Motor neuron (in vitro differentiated cells): ENCODE measurements around the gene PAIP1. TPM values are rescaled to one million over a fixed set of nuclear protein-coding genes. Genes with fewer than 3 reads are reported as not detected.
"Not testable (repeated sequence)": the region's sequence is repeated elsewhere in the genome, so short reads cannot be mapped to it uniquely, and the experiment has no call there.

ENCODE experiments used
- ATAC-seq, 8 experiments: fragments of 200-7000 bp; cut with Tn5 transposase; replicated peaks in 6 of 8; 2 replicates each; pipeline ENCODE4 v1.8.0; 2021; ENCODE audit warnings: mild to moderate bottlenecking in 8 of 8, moderate library complexity in 8 of 8
- H3K27ac ChIP-seq, 2 donors: fragments of 250-450 bp; sonication (Bioruptor Pico); 2 replicates each; pipeline ENCODE4 v1.9.0; 2021; ENCODE audit warnings: antibody characterized with exemption in 2 of 2, mild to moderate bottlenecking in 2 of 2, moderate library complexity in 1 of 2
- H3K4me1 ChIP-seq, 2 donors: fragments of 250-450 bp; sonication (Bioruptor Pico); replicated peaks in 1 of 2; 2 replicates each; pipeline ENCODE4 v1.6.1; 2021; ENCODE audit warnings: antibody characterized with exemption in 2 of 2, mild to moderate bottlenecking in 2 of 2, moderate library complexity in 1 of 2
- H3K4me3 ChIP-seq, 5 donors: fragments of 250-450 bp; sonication (Bioruptor Pico); 2 replicates each; pipeline ENCODE4 v1.9.0; 2021; ENCODE audit warnings: antibody characterized with exemption in 5 of 5, mild to moderate bottlenecking in 5 of 5, moderate library complexity in 4 of 5
- WGBS, 10 experiments: fragments of 450-650 bp; shearing (Covaris generic); methylation state at CpG; one replicate each; pipeline ENCODE4 v1.0.0; 2022; 5-methylcytosine and 5-hydroxymethylcytosine counted together
- in situ Hi-C, 9 experiments: fragments of 400-800 bp; cut with MboI; loops; one replicate each; pipeline ENCODE4 v1.15.0; 2021; ENCODE audit warnings: low sequenced_read_pairs in 9 of 9, low pct_unique_long_range_greater_than_20kb in 2 of 9; ENCODE audit not compliant: unreplicated experiment in 9 of 9
- total RNA-seq, 8 experiments: library from RNA; unstranded; fragments of 300-600 nt; gene quantifications; 2 replicates each; pipeline versions ENCODE4 v1.2.3 to v1.2.4, GENCODE V29; 2022

PAIP1 gene
- total RNA-seq, 8 experiments from 2014 or later, result 74.4 to 126 (median 88.0) TPM

GRCh38 chr5:43584166-43584699, 27.4 kb upstream of the PAIP1 start:
- H3K4me3 ChIP-seq, result no peak overlapping the region
- WGBS, 10 experiments, result 38 to 100% (median 80%) methylated on average over 1 of the region's 1 CpG; no CpG with 5 or more reads in 5 of the 10 experiments
- peak in 3 of 8 experiments; percentile 75 to 87 (median 76) for ATAC-seq
- H3K4me1 ChIP-seq, result peaks cover 0 to 6% of the 10 kb centered on the region in 2 donors
- no peak overlapping the region for H3K27ac ChIP-seq
- in situ Hi-C loops, result no loop called here

GRCh38 chr5:43583724-43584123, 26.8 kb upstream of the PAIP1 start:
- Histone ChIP-seq H3K4me3 (no peak overlapping the region), H3K4me1 (peaks cover 0 to 6% of the 10 kb centered on the region in 2 donors), H3K27ac (no peak overlapping the region)
- in situ Hi-C loops, result no loop called here
- peak in 3 of 8 experiments; percentile 24 to 60 (median 51) for ATAC-seq

GRCh38 chr5:43582082-43583005, 25.5 kb upstream of the PAIP1 start:
- no peak overlapping the region for H3K27ac ChIP-seq
- WGBS, 10 experiments, result 89 to 100% (median 95%) methylated on average over 1 to 4 of the region's 4 CpGs
- no peak for ATAC-seq
- in situ Hi-C loops, result no loop called here
- H3K4me1 ChIP-seq, result peaks cover 0 to 6% of the 10 kb centered on the region in 2 donors
- H3K4me3 ChIP-seq, result no peak overlapping the region

- H3K27ac ChIP-seq, result no peak overlapping the region
- WGBS, 10 experiments, result 80 to 100% (median 100%) methylated on average over 1 of the region's 1 CpG; no CpG with 5 or more reads in 5 of the 10 experiments
- ATAC-seq, result no peak
- H3K4me1 ChIP-seq, result peaks cover 0 to 6% of the 10 kb centered on the region in 2 donors
- H3K4me3 ChIP-seq, result no peak overlapping the region
- in situ Hi-C loops, result no loop called here
These were observed 24.5 kb upstream of the PAIP1 start for GRCh38 chr5:43581398-43581797.

GRCh38 chr5:43580402-43581210, 23.7 kb upstream of the PAIP1 start:
- H3K4me3 ChIP-seq, ATAC-seq, in situ Hi-C loops, H3K27ac ChIP-seq, H3K4me1 ChIP-seq: not testable (repeated sequence)
- WGBS, 10 experiments, result 40 to 100% (median 86%) methylated on average over 1 to 3 of the region's 10 CpGs; no CpG with 5 or more reads in 2 of the 10 experiments

GRCh38 chr5:43573058-43573457, 16.2 kb upstream of the PAIP1 start:
- Histone ChIP-seq H3K4me1 (no peaks in the 10 kb centered on the region), H3K27ac (no peak overlapping the region), H3K4me3 (no peak overlapping the region)
- 0 to 100% (median 93%) methylated on average over 1 of the region's 1 CpG for WGBS, 10 experiments
- in situ Hi-C loops, result no loop called here
- no peak for ATAC-seq

GRCh38 chr5:43572357-43572756, 15.5 kb upstream of the PAIP1 start:
- in situ Hi-C loops, result no loop called here
- WGBS, 10 experiments, result 23 to 100% (median 78%) methylated on average over 1 to 2 of the region's 2 CpGs; no CpG with 5 or more reads in 2 of the 10 experiments
- H3K4me3 ChIP-seq, result no peak overlapping the region
- H3K4me1 ChIP-seq, result no peaks in the 10 kb centered on the region
- no peak for ATAC-seq
- H3K27ac ChIP-seq, result no peak overlapping the region

- Histone ChIP-seq H3K4me1 (no peaks in the 10 kb centered on the region), H3K4me3 (no peak overlapping the region), H3K27ac (no peak overlapping the region)
- in situ Hi-C loops, result no loop called here
- WGBS, 10 experiments, result 39 to 100% (median 93%) methylated on average over 1 to 5 of the region's 5 CpGs; no CpG with 5 or more reads in 2 of the 10 experiments
- peak in 2 of 8 experiments; percentile 32 to 34 for ATAC-seq
These were observed 14.4 kb upstream of the PAIP1 start for GRCh38 chr5:43571237-43571636.

- Histone ChIP-seq H3K4me3 (no peak overlapping the region), H3K27ac (no peak overlapping the region), H3K4me1 (no peaks in the 10 kb centered on the region)
- in situ Hi-C loops, result no loop called here
- WGBS, 10 experiments, result 76 to 100% (median 93%) methylated on average over 2 to 7 of the region's 8 CpGs
- no peak for ATAC-seq
These were observed 13.7 kb upstream of the PAIP1 start for GRCh38 chr5:43570450-43571158.

- WGBS, 10 experiments, result 79 to 96% (median 91%) methylated on average over 1 to 4 of the region's 4 CpGs; no CpG with 5 or more reads in 2 of the 10 experiments
- in situ Hi-C loops, result no loop called here
- H3K27ac ChIP-seq, result no peak overlapping the region
- no peaks in the 10 kb centered on the region for H3K4me1 ChIP-seq
- H3K4me3 ChIP-seq, result no peak overlapping the region
- ATAC-seq, result no peak
These were observed 12.4 kb upstream of the PAIP1 start for GRCh38 chr5:43569236-43569746.

GRCh38 chr5:43567967-43568366, 11.1 kb upstream of the PAIP1 start:
- 8 to 77% (median 68%) methylated on average over 1 to 3 of the region's 3 CpGs; no CpG with 5 or more reads in 1 of the 10 experiments for WGBS, 10 experiments
- Histone ChIP-seq H3K4me3 (no peak overlapping the region), H3K27ac (no peak overlapping the region), H3K4me1 (no peaks in the 10 kb centered on the region)
- peak in 1 of 8 experiments; percentile 36 for ATAC-seq
- in situ Hi-C loops, result no loop called here

GRCh38 chr5:43565043-43565442, 8.2 kb upstream of the PAIP1 start:
- no peak for ATAC-seq
- Histone ChIP-seq H3K27ac (no peak overlapping the region), H3K4me1 (no peaks in the 10 kb centered on the region), H3K4me3 (no peak overlapping the region)
- WGBS, 10 experiments, result 60 to 98% (median 80%) methylated on average over 1 to 5 of the region's 5 CpGs; no CpG with 5 or more reads in 1 of the 10 experiments
- in situ Hi-C loops, result no loop called here
